HepG2 (cell line): ENCODE data around the gene TOMM20. TPM values are rescaled to one million over a fixed set of nuclear protein-coding genes. Genes with fewer than 3 reads are reported as not detected.

Experiments
- ATAC-seq: fragments of 200-7000 bp; cut with Tn5 transposase; 3 replicates; pipeline ENCODE4 v1.9.1; 2020; ENCODE audit warnings: mild to moderate bottlenecking, moderate library complexity
- BruUV-seq: library from RNA; stranded (reverse); fragments of 400-500 nt; replicated peaks from 2 replicates; lab custom pipeline; 2021; lab: Mats Ljungman, UMichigan
- CTCF ChIA-PET: fragments of 300-600 bp; formaldehyde crosslinking; extraction: SDS; loops from one replicate; lab custom pipeline; 2021; ENCODE audit warnings: low total read pairs, inconsistent platforms, low intra/inter-chr PET ratio; lab: Yijun Ruan, JAX
- POLR2A ChIA-PET: fragments of 350-600 bp; sonication (Branson Sonifier 250); formaldehyde crosslinking; loops from one replicate; lab custom pipeline; 2020; ENCODE audit warnings: antibody characterized with exemption, inconsistent platforms; lab: Yijun Ruan, JAX
- DNase-seq: peaks from one replicate; pipeline ENCODE4 v3.0.0-alpha.2; 2015; ENCODE audit warnings: low spot score
- FAIRE-seq: peaks from 3 replicates; lab custom pipeline; 2011; peaks lifted over from hg19 to GRCh38; lab: Jason Lieb, UNC
- H2AFZ ChIP-seq: one replicate; pipeline ENCODE4 v1.6.1; 2011; ENCODE audit warnings: low read length, inconsistent platforms
- H3K27ac ChIP-seq: fragments of 300-600 bp; 3 replicates; pipeline ENCODE4 v1.8.0; 2011; ENCODE audit warnings: mixed run types, mild to moderate bottlenecking, mixed read lengths, low read length, inconsistent platforms; ENCODE audit not compliant: insufficient read depth; ENCODE audit errors: extremely low read length
- H3K27me3 ChIP-seq, 2 experiments: fragments of 200-600 bp in 1 of 2; 2 replicates in 1 of 2; 3 replicates in 1 of 2; pipeline versions ENCODE4 v1.6.0 to v1.8.0; 2011; ENCODE audit warnings: low read length in 2 of 2, mild to moderate bottlenecking in 2 of 2, moderate library complexity in 2 of 2, inconsistent platforms in 1 of 2; ENCODE audit not compliant: insufficient read depth in 2 of 2, control insufficient read depth in 1 of 2
- H3K36me3 ChIP-seq, 2 experiments: fragments of 200-600 bp in 1 of 2; replicated peaks in 1 of 2; 2 replicates in 1 of 2; 3 replicates in 1 of 2; pipeline versions ENCODE4 v1.5.1 to v1.8.0; 2011; ENCODE audit warnings: low read length in 2 of 2, inconsistent platforms in 1 of 2; ENCODE audit not compliant: insufficient read depth in 2 of 2, control insufficient read depth in 1 of 2
- H3K4me1 ChIP-seq: 2 replicates; pipeline ENCODE4 v1.5.1; 2012; ENCODE audit warnings: low read length, inconsistent platforms; ENCODE audit not compliant: insufficient read depth
- H3K4me2 ChIP-seq: 2 replicates; pipeline ENCODE4 v1.6.0; 2011; ENCODE audit warnings: low read depth, low read length, inconsistent platforms
- H3K4me3 ChIP-seq, 3 experiments: fragments of 200-600 bp in 1 of 3; sonication (generic), shearing (Covaris generic) in 1 of 3; replicated peaks in 1 of 3; 2 replicates each; pipeline ENCODE4 v1.5.1; 2011 to 2016; ENCODE audit warnings: low read length in 3 of 3, inconsistent platforms in 2 of 3, low read depth in 2 of 3, mild to moderate bottlenecking in 2 of 3, control low read depth in 1 of 3, mixed read lengths in 1 of 3; ENCODE audit not compliant: insufficient read depth in 1 of 3
- H3K79me2 ChIP-seq: one replicate; pipeline ENCODE4 v1.6.1; 2011; ENCODE audit warnings: low read length, inconsistent platforms; ENCODE audit not compliant: insufficient read depth
- H3K9ac ChIP-seq: 2 replicates; pipeline ENCODE4 v1.6.0; 2011; ENCODE audit warnings: mild to moderate bottlenecking, low read depth, low read length, inconsistent platforms; ENCODE audit not compliant: insufficient read depth
- H3K9me3 ChIP-seq: 2 replicates; pipeline ENCODE4 v1.5.1; 2012; ENCODE audit warnings: mild to moderate bottlenecking, low read length
- H4K20me1 ChIP-seq: 2 replicates; pipeline ENCODE4 v1.6.0; 2011; ENCODE audit warnings: inconsistent platforms, mild to moderate bottlenecking, low read length, moderate library complexity; ENCODE audit not compliant: insufficient read depth
- ZNF20 ChIP-seq: sonication (generic); formaldehyde crosslinking; IDR thresholded peaks from 2 replicates; pipeline ENCODE4 v1.4.0; 2020; ENCODE audit warnings: mild to moderate bottlenecking, moderate library complexity, missing genetic modification reagents
- WGBS: methylation state at CpG from one replicate; pipeline ENCODE4 v1.1.6; 2017; ENCODE audit warnings: low lambda C conversion rate; 5-methylcytosine and 5-hydroxymethylcytosine counted together
- in situ Hi-C: cut with HindIII; loops from 2 replicates; pipeline ENCODE4 v1.10.0; 2017; ENCODE audit warnings: low pct_unique_long_range_greater_than_20kb; ENCODE audit not compliant: extremely low pct_ligation_motif_present
- intact Hi-C: fragments of 100-400 bp; cut with micrococcal nuclease; formaldehyde crosslinking; loops from one replicate; pipeline ENCODE4 v1.10.0; 2022; ENCODE audit not compliant: unreplicated experiment
- polyA plus RNA-seq, 8 experiments: library from polyadenylated mRNA; depleted of rRNA in 3 of 8; stranded (reverse) in 7 of 8; unstranded in 1 of 8; fragments of >200 nt; fragmentation: Illumina TruSeq in 4 of 8; extraction: Trizol in 4 of 8; gene quantifications; 2 replicates each; pipeline versions ENCODE4 v1.2.1 to v1.2.3, GENCODE V29; 2011 to 2016; ENCODE audit warnings: low read depth in 4 of 8, missing spikeins in 1 of 8, mixed read lengths in 1 of 8; ENCODE audit not compliant: insufficient read depth in 1 of 8
- total RNA-seq, 5 experiments: library from RNA; depleted of rRNA; stranded (reverse); fragments of >200 nt; fragmentation: Illumina TruSeq; extraction: Trizol; gene quantifications; 2 replicates each; pipeline ENCODE4 v1.2.3, GENCODE V29; 2016; ENCODE audit warnings: low read depth in 1 of 5
- TF ChIP-seq, protein P1 (sequence below): sonication (generic); formaldehyde crosslinking; IDR thresholded peaks from 2 replicates; pipeline ENCODE4 v1.5.0; 2020; ENCODE audit warnings: mild to moderate bottlenecking, missing genetic modification reagents, moderate library complexity
- TF ChIP-seq, protein P2 (sequence below): sonication (generic); formaldehyde crosslinking; IDR thresholded peaks from 2 replicates; pipeline ENCODE4 v1.5.0; 2020; ENCODE audit warnings: mild to moderate bottlenecking, missing genetic modification reagents
- TF ChIP-seq, protein P3 (sequence below): sonication (generic); formaldehyde crosslinking; IDR thresholded peaks from 2 replicates; pipeline ENCODE4 v1.5.1; 2020; ENCODE audit warnings: missing genetic modification reagents, mild to moderate bottlenecking, borderline replicate concordance
- TF ChIP-seq, protein P4 (sequence below): sonication (generic); formaldehyde crosslinking; IDR thresholded peaks from 2 replicates; pipeline ENCODE4 v1.5.0; 2020; ENCODE audit warnings: missing genetic modification reagents
- TF ChIP-seq, protein P5 (sequence below): sonication (generic); formaldehyde crosslinking; IDR thresholded peaks from 2 replicates; pipeline ENCODE4 v1.4.0; 2020; ENCODE audit warnings: missing genetic modification reagents, mild to moderate bottlenecking, borderline replicate concordance

TOMM20 gene
- total and polyA plus RNA-seq, 2 of the 13 experiments (the other 11 are each of a cell fraction or from before 2014, with no cell fraction given), result 153 to 376 TPM

DNA sequence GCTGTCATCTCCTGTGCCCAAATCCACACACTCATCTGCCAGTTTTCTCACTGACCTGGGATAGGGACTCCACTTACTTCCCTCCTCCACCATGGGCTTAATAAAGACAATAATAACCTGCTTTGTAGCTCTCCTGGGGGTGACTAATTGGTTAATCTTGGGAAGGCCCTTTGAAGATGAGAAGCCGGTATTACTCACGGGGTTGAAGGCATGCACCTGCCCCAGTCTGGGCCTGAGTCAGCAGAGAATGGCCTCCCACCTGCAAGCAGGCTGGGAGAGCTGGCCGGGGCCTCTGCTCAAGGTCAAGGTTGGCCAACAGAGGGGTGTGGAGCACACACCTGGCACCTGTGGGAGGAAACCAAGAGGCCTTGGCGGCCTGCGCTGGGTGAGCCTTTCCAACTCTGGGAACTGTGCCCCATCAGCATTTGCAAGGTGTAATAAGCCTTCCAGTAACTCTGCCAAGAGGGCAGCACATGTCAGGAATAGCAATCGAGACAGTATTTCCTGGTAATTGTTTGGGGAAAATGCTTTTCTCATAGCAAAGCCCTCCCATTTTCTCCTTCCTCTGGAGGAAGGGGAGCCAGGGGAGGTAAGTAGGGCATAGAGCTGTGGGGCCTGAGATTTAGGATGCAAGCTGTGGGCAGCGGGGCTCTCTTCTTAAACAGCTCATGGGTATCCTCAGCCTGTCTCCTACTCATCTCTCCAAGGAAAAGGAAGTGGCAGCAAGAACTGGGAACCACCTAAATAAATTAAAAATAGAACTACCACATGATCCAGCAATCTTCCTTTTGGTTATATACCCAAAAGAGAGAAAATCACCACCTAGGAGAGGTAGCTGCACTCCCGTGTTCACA, 49.0 kb downstream of the TOMM20 start (continued):
- TF ChIP-seq, protein P1, sequence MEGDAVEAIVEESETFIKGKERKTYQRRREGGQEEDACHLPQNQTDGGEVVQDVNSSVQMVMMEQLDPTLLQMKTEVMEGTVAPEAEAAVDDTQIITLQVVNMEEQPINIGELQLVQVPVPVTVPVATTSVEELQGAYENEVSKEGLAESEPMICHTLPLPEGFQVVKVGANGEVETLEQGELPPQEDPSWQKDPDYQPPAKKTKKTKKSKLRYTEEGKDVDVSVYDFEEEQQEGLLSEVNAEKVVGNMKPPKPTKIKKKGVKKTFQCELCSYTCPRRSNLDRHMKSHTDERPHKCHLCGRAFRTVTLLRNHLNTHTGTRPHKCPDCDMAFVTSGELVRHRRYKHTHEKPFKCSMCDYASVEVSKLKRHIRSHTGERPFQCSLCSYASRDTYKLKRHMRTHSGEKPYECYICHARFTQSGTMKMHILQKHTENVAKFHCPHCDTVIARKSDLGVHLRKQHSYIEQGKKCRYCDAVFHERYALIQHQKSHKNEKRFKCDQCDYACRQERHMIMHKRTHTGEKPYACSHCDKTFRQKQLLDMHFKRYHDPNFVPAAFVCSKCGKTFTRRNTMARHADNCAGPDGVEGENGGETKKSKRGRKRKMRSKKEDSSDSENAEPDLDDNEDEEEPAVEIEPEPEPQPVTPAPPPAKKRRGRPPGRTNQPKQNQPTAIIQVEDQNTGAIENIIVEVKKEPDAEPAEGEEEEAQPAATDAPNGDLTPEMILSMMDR (CRISPR knock-in tag), result peak; percentile 17; the same call in 1 of the 2 replicates
- TF ChIP-seq, protein P2, sequence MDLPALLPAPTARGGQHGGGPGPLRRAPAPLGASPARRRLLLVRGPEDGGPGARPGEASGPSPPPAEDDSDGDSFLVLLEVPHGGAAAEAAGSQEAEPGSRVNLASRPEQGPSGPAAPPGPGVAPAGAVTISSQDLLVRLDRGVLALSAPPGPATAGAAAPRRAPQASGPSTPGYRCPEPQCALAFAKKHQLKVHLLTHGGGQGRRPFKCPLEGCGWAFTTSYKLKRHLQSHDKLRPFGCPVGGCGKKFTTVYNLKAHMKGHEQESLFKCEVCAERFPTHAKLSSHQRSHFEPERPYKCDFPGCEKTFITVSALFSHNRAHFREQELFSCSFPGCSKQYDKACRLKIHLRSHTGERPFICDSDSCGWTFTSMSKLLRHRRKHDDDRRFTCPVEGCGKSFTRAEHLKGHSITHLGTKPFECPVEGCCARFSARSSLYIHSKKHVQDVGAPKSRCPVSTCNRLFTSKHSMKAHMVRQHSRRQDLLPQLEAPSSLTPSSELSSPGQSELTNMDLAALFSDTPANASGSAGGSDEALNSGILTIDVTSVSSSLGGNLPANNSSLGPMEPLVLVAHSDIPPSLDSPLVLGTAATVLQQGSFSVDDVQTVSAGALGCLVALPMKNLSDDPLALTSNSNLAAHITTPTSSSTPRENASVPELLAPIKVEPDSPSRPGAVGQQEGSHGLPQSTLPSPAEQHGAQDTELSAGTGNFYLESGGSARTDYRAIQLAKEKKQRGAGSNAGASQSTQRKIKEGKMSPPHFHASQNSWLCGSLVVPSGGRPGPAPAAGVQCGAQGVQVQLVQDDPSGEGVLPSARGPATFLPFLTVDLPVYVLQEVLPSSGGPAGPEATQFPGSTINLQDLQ (CRISPR knock-in tag), result no peak

DNA sequence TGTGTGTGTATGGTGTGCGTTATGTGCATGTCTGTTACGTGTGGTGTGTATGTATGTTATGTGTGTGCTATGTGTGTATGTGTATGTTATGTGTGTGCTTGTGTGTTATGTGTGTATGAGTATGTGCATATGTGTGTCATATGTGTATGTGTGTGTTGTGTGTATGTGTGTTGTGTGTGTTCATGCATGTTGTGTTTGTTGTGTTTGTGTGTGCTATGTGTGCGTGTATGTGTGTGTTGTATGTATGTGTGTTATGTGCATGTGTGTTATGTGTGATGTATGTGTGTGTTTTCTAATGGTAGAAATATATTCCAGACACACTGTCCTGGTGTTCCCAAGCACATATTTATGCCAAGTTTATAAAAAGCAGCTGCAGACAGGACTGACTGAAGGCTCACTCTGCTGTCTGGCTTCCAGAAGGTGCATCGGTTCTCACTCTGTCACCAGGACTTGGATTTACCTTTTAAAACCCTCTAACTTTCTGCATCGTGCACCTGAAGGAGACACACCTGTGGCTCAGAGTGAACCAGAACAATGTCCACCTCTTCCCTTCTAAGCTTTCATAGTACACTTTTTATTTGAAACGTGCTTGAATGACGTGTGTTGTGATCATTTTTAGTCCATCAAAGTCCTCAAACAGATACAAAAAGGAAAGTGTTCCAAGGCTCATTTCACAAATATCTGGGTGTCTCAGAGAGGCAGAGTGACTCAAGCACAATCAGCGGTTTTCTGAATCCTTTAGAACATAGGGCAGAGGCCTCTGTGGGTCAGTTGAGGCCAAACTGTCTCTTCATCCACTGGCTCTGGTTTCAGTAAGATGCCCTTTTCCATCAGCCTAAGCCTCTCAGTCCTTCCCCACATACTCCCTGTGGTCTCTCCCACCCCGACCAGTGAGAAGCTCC, 49.9 kb downstream of the TOMM20 start:
- H2AFZ ChIP-seq, result no peak overlapping the region
- FAIRE-seq (no peak), ATAC-seq (no peak), DNase-seq (no peak)
- peak overlapping the region; percentile 16 for H3K4me2 ChIP-seq
- H3K79me2 ChIP-seq, result peaks cover 10% of the 10 kb centered on the region
- no peaks in the 10 kb centered on the region; a peak in 1 of 5 replicates for H3K27me3 ChIP-seq
- no TSS peak for BruUV-seq
- H3K36me3 ChIP-seq, result no peaks in the 10 kb centered on the region
- peaks cover 79% of the 10 kb centered on the region for H3K4me1 ChIP-seq
- in situ Hi-C loops (no loop called here), intact Hi-C loops (no loop called here)
- no peaks in the 10 kb centered on the region for H4K20me1 ChIP-seq
- CTCF ChIA-PET, result no interaction called here
- H3K4me3 ChIP-seq, result no peak overlapping the region
- no peaks in the 10 kb centered on the region for H3K9me3 ChIP-seq
- H3K27ac ChIP-seq, result peak overlapping the region; percentile 55
- peak overlapping the region; percentile 47 for H3K9ac ChIP-seq
- 68% methylated on average over 9 of the region's 9 CpGs for WGBS
- POLR2A ChIA-PET, result interaction anchor here (0.7 to 7.8 kb wide), 15 partner anchors 10 to 479 kb away, joined by 3 to 117 read pairs (median 5); partner anchors contain the start of gene IRF2BP2
- TF ChIP-seq, protein P3, sequence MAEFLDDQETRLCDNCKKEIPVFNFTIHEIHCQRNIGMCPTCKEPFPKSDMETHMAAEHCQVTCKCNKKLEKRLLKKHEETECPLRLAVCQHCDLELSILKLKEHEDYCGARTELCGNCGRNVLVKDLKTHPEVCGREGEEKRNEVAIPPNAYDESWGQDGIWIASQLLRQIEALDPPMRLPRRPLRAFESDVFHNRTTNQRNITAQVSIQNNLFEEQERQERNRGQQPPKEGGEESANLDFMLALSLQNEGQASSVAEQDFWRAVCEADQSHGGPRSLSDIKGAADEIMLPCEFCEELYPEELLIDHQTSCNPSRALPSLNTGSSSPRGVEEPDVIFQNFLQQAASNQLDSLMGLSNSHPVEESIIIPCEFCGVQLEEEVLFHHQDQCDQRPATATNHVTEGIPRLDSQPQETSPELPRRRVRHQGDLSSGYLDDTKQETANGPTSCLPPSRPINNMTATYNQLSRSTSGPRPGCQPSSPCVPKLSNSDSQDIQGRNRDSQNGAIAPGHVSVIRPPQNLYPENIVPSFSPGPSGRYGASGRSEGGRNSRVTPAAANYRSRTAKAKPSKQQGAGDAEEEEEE (CRISPR knock-in tag), result 0 out of 2 replicates have a peak, but pooled peaks have one; percentile 85
- no peak for TF ChIP-seq ZNF20 (CRISPR knock-in tag)
- TF ChIP-seq, protein P4, sequence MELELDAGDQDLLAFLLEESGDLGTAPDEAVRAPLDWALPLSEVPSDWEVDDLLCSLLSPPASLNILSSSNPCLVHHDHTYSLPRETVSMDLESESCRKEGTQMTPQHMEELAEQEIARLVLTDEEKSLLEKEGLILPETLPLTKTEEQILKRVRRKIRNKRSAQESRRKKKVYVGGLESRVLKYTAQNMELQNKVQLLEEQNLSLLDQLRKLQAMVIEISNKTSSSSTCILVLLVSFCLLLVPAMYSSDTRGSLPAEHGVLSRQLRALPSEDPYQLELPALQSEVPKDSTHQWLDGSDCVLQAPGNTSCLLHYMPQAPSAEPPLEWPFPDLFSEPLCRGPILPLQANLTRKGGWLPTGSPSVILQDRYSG (CRISPR knock-in tag), result no peak
- TF ChIP-seq, protein P5, sequence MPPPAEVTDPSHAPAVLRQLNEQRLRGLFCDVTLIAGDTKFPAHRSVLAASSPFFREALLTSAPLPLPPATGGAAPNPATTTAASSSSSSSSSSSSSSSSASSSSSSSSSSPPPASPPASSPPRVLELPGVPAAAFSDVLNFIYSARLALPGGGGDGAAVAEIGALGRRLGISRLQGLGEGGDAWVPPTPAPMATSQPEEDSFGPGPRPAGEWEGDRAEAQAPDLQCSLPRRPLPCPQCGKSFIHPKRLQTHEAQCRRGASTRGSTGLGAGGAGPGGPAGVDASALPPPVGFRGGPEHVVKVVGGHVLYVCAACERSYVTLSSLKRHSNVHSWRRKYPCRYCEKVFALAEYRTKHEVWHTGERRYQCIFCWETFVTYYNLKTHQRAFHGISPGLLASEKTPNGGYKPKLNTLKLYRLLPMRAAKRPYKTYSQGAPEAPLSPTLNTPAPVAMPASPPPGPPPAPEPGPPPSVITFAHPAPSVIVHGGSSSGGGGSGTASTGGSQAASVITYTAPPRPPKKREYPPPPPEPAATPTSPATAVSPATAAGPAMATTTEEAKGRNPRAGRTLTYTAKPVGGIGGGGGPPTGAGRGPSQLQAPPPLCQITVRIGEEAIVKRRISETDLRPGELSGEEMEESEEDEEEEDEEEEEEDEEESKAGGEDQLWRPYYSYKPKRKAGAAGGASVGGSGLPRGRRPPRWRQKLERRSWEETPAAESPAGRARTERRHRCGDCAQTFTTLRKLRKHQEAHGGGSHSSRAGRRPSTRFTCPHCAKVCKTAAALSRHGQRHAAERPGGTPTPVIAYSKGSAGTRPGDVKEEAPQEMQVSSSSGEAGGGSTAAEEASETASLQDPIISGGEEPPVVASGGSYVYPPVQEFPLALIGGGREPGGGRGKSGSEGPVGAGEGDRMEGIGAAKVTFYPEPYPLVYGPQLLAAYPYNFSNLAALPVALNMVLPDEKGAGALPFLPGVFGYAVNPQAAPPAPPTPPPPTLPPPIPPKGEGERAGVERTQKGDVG (CRISPR knock-in tag), result no peak
